KMS-11 (cell line): ENCODE data around the gene KCNQ1.

Experiments used
- H2AFZ ChIP-seq: fragments of 200-600 bp; sonication (generic); 2 replicates; pipeline ENCODE4 v1.6.1; 2016; ENCODE audit warnings: antibody characterized with exemption, mixed run types, low read depth
- H3K27ac ChIP-seq: fragments of 200-600 bp; sonication (generic); 2 replicates; pipeline ENCODE4 v1.6.1; 2016; ENCODE audit warnings: mild to moderate bottlenecking, mixed run types
- H3K27me3 ChIP-seq: fragments of 200-600 bp; sonication (generic); 2 replicates; pipeline ENCODE4 v1.6.1; 2017; ENCODE audit warnings: mild to moderate bottlenecking, low read depth, mixed run types, moderate library complexity; ENCODE audit not compliant: insufficient read depth
- H3K36me3 ChIP-seq: fragments of 200-600 bp; sonication (generic); 2 replicates; pipeline ENCODE4 v1.6.1; 2017; ENCODE audit warnings: mild to moderate bottlenecking, mixed run types; ENCODE audit not compliant: insufficient read depth
- H3K4me1 ChIP-seq: fragments of 200-600 bp; sonication (generic); 2 replicates; pipeline ENCODE4 v1.6.1; 2016; ENCODE audit warnings: mild to moderate bottlenecking, low read depth, mixed run types; ENCODE audit not compliant: poor library complexity, severe bottlenecking
- H3K4me2 ChIP-seq: fragments of 200-600 bp; sonication (generic); 2 replicates; pipeline ENCODE4 v1.7.0; 2016; ENCODE audit warnings: mild to moderate bottlenecking, mixed run types
- H3K4me3 ChIP-seq: fragments of 200-600 bp; sonication (generic); IDR thresholded peaks from 2 replicates; pipeline ENCODE4 v1.6.1; 2017; ENCODE audit warnings: low read depth, low read length, mixed read lengths; ENCODE audit not compliant: insufficient read depth
- H3K79me2 ChIP-seq: fragments of 200-600 bp; sonication (generic); 2 replicates; pipeline ENCODE4 v1.6.1; 2016; ENCODE audit warnings: low read depth, mixed run types; ENCODE audit not compliant: insufficient read depth
- H3K9ac ChIP-seq: fragments of 200-600 bp; sonication (generic); 2 replicates; pipeline ENCODE4 v1.6.1; 2016; ENCODE audit warnings: mild to moderate bottlenecking, mixed run types
- H4K20me1 ChIP-seq: fragments of 200-600 bp; sonication (generic); 2 replicates; pipeline ENCODE4 v1.6.1; 2016; ENCODE audit warnings: mild to moderate bottlenecking, mixed run types; ENCODE audit not compliant: insufficient read depth
- TF ChIP-seq, protein P1 (sequence below): fragments of 200-600 bp; sonication (generic); conservative IDR thresholded peaks from 2 replicates; pipeline ENCODE4 v1.6.1; 2017; ENCODE audit warnings: low read depth, mild to moderate bottlenecking, antibody characterized with exemption, low read length, moderate library complexity, mixed read lengths

KCNQ1 gene

DNA sequence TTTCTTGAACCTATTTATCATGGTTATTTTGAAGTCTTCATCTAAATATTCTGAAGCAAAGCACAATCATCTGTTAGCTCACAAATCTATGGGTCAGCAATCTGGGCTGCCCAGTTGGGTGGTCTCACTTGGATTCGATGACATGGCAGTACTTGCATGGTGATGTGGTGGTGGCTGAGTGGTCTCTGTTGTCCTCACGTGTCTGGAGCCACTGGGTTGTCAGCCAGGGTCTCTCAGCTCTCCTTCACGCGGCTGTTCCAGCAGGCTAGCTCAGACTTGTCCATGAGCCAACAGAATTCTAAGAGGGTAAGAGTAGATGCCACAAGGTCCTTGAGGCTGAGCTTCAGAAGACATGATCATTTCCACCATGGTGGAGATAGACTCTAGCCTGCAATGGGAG, 321.4 kb downstream of the KCNQ1 start:
- Histone ChIP-seq H3K36me3 (no peaks in the 10 kb centered on the region), H2AFZ (no peak overlapping the region), H3K27me3 (no peaks in the 10 kb centered on the region), H3K4me2 (no peak overlapping the region), H3K9ac (no peak overlapping the region), H3K27ac (no peak overlapping the region), H4K20me1 (no peaks in the 10 kb centered on the region), H3K4me1 (peaks cover 23% of the 10 kb centered on the region), H3K4me3 (no peak overlapping the region), H3K79me2 (no peaks in the 10 kb centered on the region)
- TF ChIP-seq, protein P1, sequence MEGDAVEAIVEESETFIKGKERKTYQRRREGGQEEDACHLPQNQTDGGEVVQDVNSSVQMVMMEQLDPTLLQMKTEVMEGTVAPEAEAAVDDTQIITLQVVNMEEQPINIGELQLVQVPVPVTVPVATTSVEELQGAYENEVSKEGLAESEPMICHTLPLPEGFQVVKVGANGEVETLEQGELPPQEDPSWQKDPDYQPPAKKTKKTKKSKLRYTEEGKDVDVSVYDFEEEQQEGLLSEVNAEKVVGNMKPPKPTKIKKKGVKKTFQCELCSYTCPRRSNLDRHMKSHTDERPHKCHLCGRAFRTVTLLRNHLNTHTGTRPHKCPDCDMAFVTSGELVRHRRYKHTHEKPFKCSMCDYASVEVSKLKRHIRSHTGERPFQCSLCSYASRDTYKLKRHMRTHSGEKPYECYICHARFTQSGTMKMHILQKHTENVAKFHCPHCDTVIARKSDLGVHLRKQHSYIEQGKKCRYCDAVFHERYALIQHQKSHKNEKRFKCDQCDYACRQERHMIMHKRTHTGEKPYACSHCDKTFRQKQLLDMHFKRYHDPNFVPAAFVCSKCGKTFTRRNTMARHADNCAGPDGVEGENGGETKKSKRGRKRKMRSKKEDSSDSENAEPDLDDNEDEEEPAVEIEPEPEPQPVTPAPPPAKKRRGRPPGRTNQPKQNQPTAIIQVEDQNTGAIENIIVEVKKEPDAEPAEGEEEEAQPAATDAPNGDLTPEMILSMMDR: no peak

DNA sequence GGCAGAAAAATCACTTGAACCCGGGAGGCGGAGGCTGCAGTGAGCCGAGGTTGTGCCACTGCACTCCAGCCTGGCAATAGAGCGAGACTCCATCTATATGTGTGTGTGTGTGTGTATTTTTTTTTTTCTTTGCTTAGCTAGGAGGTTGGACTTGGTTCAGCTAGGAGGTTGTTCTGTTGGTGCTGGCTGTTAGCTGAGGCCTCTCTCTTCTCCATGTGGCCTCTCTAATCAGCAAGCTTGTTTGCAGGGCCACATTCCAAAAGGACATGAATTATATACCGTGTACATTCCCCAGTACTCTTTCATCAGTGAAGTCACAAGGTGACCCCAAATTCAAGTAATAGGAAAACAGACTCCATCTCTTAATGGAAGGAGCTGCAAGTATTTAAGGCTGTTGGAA, 322.3 kb downstream of the KCNQ1 start:
- H3K4me2 ChIP-seq: no peak overlapping the region
- no peaks in the 10 kb centered on the region for H4K20me1 ChIP-seq
- TF ChIP-seq, protein P1: no peak
- H2AFZ ChIP-seq: no peak overlapping the region
- no peaks in the 10 kb centered on the region for H3K79me2 ChIP-seq
- no peak overlapping the region for H3K4me3 ChIP-seq
- no peak overlapping the region for H3K27ac ChIP-seq
- H3K36me3 ChIP-seq: no peaks in the 10 kb centered on the region
- no peak overlapping the region for H3K9ac ChIP-seq
- H3K27me3 ChIP-seq: no peaks in the 10 kb centered on the region
- peaks cover 32% of the 10 kb centered on the region for H3K4me1 ChIP-seq

DNA sequence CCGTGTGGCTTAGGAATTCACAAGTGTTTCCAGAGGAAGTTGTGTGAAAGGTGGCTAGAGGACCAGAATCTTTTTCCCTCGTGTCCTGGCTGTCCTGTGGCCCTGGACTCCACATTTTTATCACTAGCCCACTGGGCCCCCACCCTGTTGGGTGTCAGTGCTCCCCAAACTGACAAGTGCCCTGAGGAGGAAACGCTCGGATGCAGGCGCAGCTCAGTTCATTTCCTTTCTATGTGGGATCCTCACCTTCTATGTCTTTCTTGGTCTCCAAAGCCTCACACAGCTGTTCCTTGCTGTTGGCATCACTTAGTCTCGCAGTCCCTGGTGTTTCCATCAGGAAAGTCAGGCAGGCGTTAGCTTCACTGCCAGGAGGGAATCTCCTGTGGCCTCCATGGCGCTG, 323.0 kb downstream of the KCNQ1 start:
- Histone ChIP-seq H2AFZ (no peak overlapping the region), H3K4me2 (no peak overlapping the region), H3K27me3 (no peaks in the 10 kb centered on the region), H4K20me1 (no peaks in the 10 kb centered on the region), H3K27ac (no peak overlapping the region), H3K36me3 (no peaks in the 10 kb centered on the region), H3K79me2 (no peaks in the 10 kb centered on the region), H3K4me1 (peaks cover 38% of the 10 kb centered on the region), H3K9ac (no peak overlapping the region), H3K4me3 (no peak overlapping the region)
- TF ChIP-seq, protein P1: no peak

DNA sequence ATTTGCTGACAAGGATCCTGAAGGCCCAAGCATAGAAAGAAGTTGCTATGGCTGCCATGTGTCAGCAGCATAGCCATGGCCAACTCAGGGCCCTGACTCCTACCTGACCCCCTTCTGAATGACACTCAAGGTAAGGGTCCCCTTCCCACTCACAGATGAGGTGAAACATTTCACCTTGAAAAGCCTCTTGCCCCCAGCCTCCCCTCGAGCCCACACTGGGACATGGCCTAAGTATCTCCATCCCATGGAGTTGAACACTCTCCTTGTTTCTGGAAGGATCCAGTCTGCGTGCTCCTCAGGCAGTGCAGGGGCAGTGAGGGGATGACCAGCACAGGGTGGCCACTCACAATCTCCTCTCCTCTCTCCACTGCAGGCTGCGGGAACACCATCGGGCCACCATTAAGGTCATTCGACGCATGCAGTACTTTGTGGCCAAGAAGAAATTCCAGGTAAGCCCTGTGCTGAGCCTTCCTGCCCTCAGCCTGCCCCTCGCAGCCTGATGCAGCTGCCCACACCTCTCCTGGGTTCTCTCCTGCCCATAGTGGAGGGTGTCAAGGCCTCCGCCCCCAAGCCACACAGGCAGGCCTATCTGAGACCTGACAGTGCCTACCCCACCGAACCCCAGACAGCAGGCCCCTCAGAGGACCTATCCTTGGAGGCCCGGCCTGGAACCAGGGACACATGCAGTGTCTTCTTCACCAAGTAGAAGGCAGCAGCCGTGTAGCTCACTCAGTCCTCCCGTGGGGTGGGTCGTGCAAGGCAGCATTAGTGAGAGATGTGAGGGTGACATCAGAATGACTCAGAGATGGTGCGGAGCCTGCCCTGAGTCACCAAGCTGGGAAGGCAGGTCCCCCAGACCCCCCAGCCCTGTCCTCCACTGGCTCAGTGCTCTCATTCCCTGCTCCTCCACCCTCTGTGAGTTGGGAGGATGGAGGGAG, 323.9 kb downstream of the KCNQ1 start:
- Histone ChIP-seq H2AFZ (no peak overlapping the region), H3K9ac (no peak overlapping the region), H3K4me3 (no peak overlapping the region), H3K79me2 (no peaks in the 10 kb centered on the region), H3K27ac (no peak overlapping the region), H3K4me2 (no peak overlapping the region), H3K4me1 (peaks cover 42% of the 10 kb centered on the region), H3K27me3 (no peaks in the 10 kb centered on the region), H4K20me1 (no peaks in the 10 kb centered on the region), H3K36me3 (no peaks in the 10 kb centered on the region)
- TF ChIP-seq, protein P1: no peak
